LNCaP clone FGC (cell line): ENCODE measurements around the gene KIRREL3.

ENCODE experiments used
- DNase-seq: peaks from one replicate; pipeline ENCODE4 v3.0.0-alpha.2; 2011; ENCODE audit warnings: low read depth
- H3K4me3 ChIP-seq: 2 replicates; pipeline ENCODE4 v1.5.1; 2011; ENCODE audit warnings: mild to moderate bottlenecking, low read depth, low read length, control low read depth
- TF ChIP-seq, protein P1 (sequence below): IDR thresholded peaks from 2 replicates; pipeline ENCODE4 v1.5.1; 2012; ENCODE audit warnings: mild to moderate bottlenecking; ENCODE audit not compliant: control insufficient read depth, insufficient read depth; ENCODE audit errors: extremely low read depth

Gene KIRREL3

DNA sequence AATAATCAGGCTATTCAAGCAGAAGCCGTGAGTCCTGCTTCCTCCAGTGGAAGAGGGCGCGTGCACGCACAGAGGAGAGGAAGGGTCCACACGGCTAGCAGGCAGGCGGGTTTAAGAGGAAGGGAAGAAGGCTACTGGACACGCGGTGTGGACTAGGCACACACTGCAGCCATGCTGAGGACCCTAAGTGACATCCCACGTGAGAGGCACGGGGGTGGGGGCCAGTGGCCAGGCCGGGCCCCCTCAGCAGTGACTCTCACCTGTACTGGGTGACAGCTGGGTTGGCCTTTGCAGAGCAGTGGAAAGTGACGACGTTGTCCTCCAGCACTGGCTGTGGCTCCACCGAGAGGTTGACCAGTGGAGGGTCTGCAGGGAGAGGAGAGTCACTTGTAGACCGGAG lies 544.5 kb downstream of the KIRREL3 start:
- H3K4me3 ChIP-seq, result no peak overlapping the region
- TF ChIP-seq, protein P1, sequence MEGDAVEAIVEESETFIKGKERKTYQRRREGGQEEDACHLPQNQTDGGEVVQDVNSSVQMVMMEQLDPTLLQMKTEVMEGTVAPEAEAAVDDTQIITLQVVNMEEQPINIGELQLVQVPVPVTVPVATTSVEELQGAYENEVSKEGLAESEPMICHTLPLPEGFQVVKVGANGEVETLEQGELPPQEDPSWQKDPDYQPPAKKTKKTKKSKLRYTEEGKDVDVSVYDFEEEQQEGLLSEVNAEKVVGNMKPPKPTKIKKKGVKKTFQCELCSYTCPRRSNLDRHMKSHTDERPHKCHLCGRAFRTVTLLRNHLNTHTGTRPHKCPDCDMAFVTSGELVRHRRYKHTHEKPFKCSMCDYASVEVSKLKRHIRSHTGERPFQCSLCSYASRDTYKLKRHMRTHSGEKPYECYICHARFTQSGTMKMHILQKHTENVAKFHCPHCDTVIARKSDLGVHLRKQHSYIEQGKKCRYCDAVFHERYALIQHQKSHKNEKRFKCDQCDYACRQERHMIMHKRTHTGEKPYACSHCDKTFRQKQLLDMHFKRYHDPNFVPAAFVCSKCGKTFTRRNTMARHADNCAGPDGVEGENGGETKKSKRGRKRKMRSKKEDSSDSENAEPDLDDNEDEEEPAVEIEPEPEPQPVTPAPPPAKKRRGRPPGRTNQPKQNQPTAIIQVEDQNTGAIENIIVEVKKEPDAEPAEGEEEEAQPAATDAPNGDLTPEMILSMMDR, result no peak
- no peak for DNase-seq

DNA sequence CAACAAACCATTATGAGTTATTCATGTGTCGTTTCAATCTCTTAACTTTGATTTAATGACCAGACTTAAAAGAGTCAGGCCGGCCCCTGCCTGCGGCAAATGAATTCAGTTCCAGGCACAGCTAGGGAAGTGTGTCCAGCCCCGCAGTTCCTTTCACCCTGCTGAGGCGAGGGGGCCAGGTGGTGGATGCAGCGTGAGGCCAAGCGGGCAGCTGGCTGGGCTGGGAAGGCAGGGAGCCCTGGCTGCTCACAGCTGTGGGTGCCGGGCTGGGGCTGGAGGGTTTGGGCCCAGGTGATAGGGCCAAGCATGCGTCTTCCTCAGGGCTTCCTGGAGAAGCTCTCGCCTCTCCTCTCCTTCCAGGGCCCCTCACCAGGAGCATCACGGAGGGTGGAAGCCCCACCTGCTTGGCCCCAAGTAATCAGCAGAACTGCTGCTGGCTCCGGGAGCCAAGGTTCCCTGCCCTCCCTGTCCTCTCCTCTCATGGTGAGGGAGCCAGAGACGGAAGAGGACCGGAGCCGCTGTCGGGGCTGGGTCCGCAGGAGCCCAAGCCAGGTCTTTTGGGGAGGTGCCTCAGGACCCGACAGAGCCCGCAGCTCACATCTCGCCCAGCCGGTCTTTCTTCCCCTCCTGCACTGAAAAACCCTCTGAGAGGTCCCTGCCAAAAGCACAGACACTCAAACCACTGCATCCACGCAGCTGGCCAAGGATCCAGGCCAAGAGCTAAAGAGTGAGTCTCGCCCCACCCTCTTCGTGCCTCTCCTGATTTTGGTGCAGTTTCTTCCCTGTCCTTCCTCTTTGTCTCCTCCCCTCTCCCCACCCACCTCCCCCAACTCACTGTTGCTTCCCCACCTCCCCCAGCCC lies 548.1 kb downstream of the KIRREL3 start:
- no peak for DNase-seq
- TF ChIP-seq, protein P1, result no peak
- H3K4me3 ChIP-seq, result no peak overlapping the region

DNA sequence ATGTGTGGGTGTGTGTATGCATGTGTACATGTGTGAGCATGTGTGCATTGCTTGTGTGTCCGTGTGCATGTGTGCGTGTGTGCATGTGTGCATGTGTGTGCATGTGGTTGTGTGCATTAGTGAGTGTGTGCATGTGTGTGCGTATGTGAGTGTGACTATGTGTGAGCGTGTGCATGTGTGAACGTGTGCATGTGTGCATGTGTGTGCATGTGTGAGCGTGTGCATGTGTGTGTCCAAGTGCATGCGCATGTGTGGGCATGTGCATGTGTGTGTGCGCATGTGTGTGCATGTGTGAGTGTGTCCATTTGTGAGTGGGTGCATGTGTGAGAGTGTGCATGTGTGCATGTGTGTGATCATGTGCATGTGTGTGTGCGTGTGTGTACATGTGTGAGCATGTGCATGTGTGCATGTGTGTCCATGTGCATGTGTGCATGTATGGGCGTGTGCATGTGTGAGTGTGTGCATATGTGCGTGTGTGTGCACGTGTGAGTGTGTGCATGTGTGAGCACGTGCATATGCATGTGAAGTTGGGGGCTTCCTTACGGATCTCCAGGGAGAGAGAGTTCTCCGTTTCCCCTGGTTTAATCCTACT lies 549.3 kb downstream of the KIRREL3 start:
- TF ChIP-seq, protein P1, result no peak
- no peak overlapping the region for H3K4me3 ChIP-seq
- DNase-seq, result no peak

DNA sequence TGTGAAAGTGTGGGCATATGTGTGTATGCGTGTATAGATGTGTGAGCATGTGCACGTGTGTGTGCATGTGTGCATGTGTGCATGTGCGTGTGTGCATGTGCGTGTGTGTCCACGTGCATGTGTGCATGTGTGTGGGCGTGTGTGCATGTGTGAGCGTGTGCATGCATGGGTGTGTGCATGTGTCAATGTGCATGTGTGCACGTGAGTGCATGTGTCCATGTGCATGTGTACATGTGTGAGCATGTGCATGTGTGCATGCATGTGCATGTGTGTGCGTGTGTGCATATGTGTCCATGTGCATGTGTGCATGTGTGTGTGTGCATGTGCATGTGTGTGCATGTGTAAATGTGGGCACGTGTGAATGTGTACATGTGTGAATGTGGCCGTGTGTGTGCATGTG lies 549.8 kb downstream of the KIRREL3 start:
- TF ChIP-seq, protein P1, result no peak
- H3K4me3 ChIP-seq, result no peak overlapping the region
- no peak for DNase-seq

DNA sequence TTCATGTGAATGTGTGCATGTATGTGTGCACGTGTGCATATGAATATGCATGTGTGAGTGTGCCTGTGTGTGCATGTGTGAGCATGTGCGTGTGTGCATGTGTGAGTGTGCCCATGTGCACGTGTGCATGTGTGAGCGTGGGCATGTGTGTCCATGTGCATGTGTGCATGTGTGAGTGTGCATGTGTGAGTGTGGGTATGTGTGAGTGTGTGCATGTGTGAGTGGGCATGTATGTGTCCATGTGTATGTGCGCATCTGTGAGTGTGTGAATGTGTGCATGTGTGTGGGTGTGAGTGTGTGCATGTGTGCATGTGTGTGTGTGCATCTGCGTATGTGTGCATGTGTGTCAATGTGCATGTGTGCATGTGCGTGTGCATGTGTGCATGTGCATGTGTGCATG lies 550.4 kb downstream of the KIRREL3 start:
- no peak overlapping the region for H3K4me3 ChIP-seq
- DNase-seq, result no peak
- TF ChIP-seq, protein P1, result no peak

DNA sequence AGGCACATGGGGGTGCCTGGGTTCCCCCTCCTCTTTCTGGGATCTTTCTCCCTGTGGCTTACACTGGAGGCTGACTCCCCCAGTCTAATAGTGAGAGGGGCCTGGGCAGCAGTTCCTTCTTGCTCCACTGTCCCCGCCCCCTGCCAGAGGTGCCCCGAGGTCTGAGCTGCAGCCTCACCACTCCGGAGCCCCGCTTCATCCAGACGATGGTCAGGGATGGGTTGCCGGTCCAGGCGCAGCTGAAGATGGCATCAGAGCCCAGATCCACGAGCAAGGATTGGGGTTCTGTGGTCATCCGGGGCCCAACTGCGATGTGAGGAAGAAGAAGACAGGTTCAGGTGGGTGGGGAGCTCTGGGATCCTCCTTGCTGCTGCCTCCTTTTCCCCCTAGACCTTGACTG lies 554.0 kb downstream of the KIRREL3 start:
- H3K4me3 ChIP-seq, result no peak overlapping the region
- TF ChIP-seq, protein P1, result no peak
- DNase-seq, result no peak
